ENCODE data around the gene FMNL2. TPM values are rescaled to one million over a fixed set of nuclear protein-coding genes. Genes with fewer than 3 reads are reported as not detected.

Gene FMNL2
- polyA plus RNA-seq, 1 donor from 2014 or later: 86.5 TPM

- Histone ChIP-seq H3K79me2 (replicated peaks; ENCODE audit: insufficient read depth, low read length) (peaks cover 5% of the 10 kb centered on the region), H3K36me3 (ENCODE audit: insufficient read depth, low read length) (peaks cover 3% of the 10 kb centered on the region), H3F3A (ENCODE audit: insufficient read depth, low read length, poor library complexity, severe bottlenecking) (no peaks in the 10 kb centered on the region), H3K27ac (ENCODE audit: low read length) (no peak overlapping the region), H4K20me1 (ENCODE audit: insufficient read depth) (no peaks in the 10 kb centered on the region), H3K9ac (ENCODE audit: low read length) (no peak overlapping the region), H3K4me2 (ENCODE audit: low read length) (no peak overlapping the region), H2AFZ (ENCODE audit: low read depth, low read length) (no peak overlapping the region), H3K4me3 (ENCODE audit: low read length) (no peak overlapping the region), H3K9me3 (ENCODE audit: low read length) (no peaks in the 10 kb centered on the region), H3K9me2 (ENCODE audit: insufficient read depth, low read length) (no peaks in the 10 kb centered on the region), H3K27me3 (ENCODE audit: insufficient read depth, low read depth, low read length) (no peaks in the 10 kb centered on the region)
- no peak for TF ChIP-seq EZH2 (IDR thresholded peaks at IDR 0.05; ENCODE audit: borderline replicate concordance, insufficient read depth, low read length, poor library complexity, severe bottlenecking)
- TF ChIP-seq MXI1 (conservative IDR thresholded peaks at IDR 0.05; ENCODE audit: poor library complexity, severe bottlenecking): no peak
- no peak for TF ChIP-seq SMC3 (conservative IDR thresholded peaks at IDR 0.05; ENCODE audit: poor library complexity)
- no peak for TF ChIP-seq REST (IDR thresholded peaks at IDR 0.05; ENCODE audit: borderline replicate concordance)
- TF ChIP-seq TAF1 (IDR thresholded peaks at IDR 0.05; ENCODE audit: low read depth): no peak
- no peak for TF ChIP-seq POLR2AphosphoS5 (IDR thresholded peaks at IDR 0.05)
- TF ChIP-seq EP300 (conservative IDR thresholded peaks at IDR 0.05; ENCODE audit: poor library complexity, severe bottlenecking): no peak
- TF ChIP-seq RAD21 (conservative IDR thresholded peaks at IDR 0.05): no peak
- no peak for TF ChIP-seq CTCF (IDR thresholded peaks at IDR 0.05; ENCODE audit: poor library complexity, severe bottlenecking)
Observed at GRCh38 chr2:152542337-152542994, 207.5 kb downstream of the FMNL2 start.

DNA sequence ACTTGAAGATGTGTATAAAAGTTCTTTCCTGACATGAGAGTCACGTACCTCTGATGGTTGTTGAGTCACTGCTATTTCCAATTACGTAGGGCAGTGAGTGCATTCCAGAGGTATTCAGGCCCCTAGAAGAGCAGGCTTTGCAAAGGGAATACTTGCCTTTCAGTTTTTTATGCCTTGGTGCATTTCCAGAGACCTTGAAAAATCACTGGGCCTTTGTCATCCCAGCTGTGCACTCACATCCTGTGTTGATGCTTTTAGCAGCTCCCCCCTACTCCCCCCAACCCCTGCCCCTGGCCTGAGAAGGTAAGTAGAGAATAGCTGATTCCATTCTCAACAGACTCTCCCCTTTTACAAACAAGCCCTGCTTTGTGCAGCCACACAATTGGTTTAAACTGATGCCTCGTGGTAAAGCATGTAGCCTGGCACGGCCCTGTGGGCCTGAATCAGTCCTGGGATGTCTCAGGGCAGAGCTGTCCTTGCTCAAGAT lies 208.1 kb downstream of the FMNL2 start:
- H2AFZ ChIP-seq (ENCODE audit: low read depth, low read length): no peak overlapping the region
- H3F3A ChIP-seq (ENCODE audit: insufficient read depth, low read length, poor library complexity, severe bottlenecking): no peaks in the 10 kb centered on the region
- no peaks in the 10 kb centered on the region for H3K9me3 ChIP-seq (ENCODE audit: low read length)
- no peaks in the 10 kb centered on the region for H4K20me1 ChIP-seq (ENCODE audit: insufficient read depth)
- H3K9me2 ChIP-seq (ENCODE audit: insufficient read depth, low read length): no peaks in the 10 kb centered on the region
- peaks cover 3% of the 10 kb centered on the region for H3K36me3 ChIP-seq (ENCODE audit: insufficient read depth, low read length)
- no peak overlapping the region for H3K4me2 ChIP-seq (ENCODE audit: low read length)
- H3K27ac ChIP-seq (ENCODE audit: low read length): no peak overlapping the region
- TF ChIP-seq TAF1 (IDR thresholded peaks at IDR 0.05; ENCODE audit: low read depth) (no peak), POLR2AphosphoS5 (IDR thresholded peaks at IDR 0.05) (no peak), MXI1 (conservative IDR thresholded peaks at IDR 0.05; ENCODE audit: poor library complexity, severe bottlenecking) (no peak), EP300 (conservative IDR thresholded peaks at IDR 0.05; ENCODE audit: poor library complexity, severe bottlenecking) (no peak), REST (IDR thresholded peaks at IDR 0.05; ENCODE audit: borderline replicate concordance) (no peak), SMC3 (conservative IDR thresholded peaks at IDR 0.05; ENCODE audit: poor library complexity) (no peak), CTCF (IDR thresholded peaks at IDR 0.05; ENCODE audit: poor library complexity, severe bottlenecking) (no peak), RAD21 (conservative IDR thresholded peaks at IDR 0.05) (no peak), EZH2 (IDR thresholded peaks at IDR 0.05; ENCODE audit: borderline replicate concordance, insufficient read depth, low read length, poor library complexity, severe bottlenecking) (no peak)
- no peak overlapping the region for H3K9ac ChIP-seq (ENCODE audit: low read length)
- H3K4me3 ChIP-seq (ENCODE audit: low read length): no peak overlapping the region
- no peaks in the 10 kb centered on the region for H3K27me3 ChIP-seq (ENCODE audit: insufficient read depth, low read depth, low read length)
- peaks cover 5% of the 10 kb centered on the region for H3K79me2 ChIP-seq (replicated peaks; ENCODE audit: insufficient read depth, low read length)
